WTC11 (cell line): ENCODE data around the gene COL9A2. TPM values are rescaled to one million over a fixed set of nuclear protein-coding genes. Genes with fewer than 3 reads are reported as not detected.

Source experiments
- ATAC-seq: fragments of 200-7000 bp; cut with Tn5 transposase; 2 replicates; pipeline ENCODE4 v1.10.0; 2021; ENCODE audit warnings: mild to moderate bottlenecking, moderate library complexity
- CTCF ChIA-PET: fragments of 300-600 bp; sonication (Branson Sonifier 250); formaldehyde crosslinking; loops from one replicate; lab custom pipeline; 2021; ENCODE audit warnings: antibody characterized with exemption; lab: Charles Lee
- POLR2A ChIA-PET: fragments of 350-600 bp; sonication (Branson Sonifier 250); formaldehyde crosslinking; loops from one replicate; lab custom pipeline; 2021; ENCODE audit warnings: antibody characterized with exemption; lab: Charles Lee
- DNase-seq: peaks from one replicate; pipeline ENCODE4 v3.0.0; 2021; ENCODE audit warnings: low spot score
- H3K27ac Mint-ChIP-seq: 2 replicates; pipeline ENCODE4 v1.8.0; 2021; ENCODE audit warnings: mixed read lengths
- H3K27me3 Mint-ChIP-seq: 2 replicates; pipeline ENCODE4 v1.8.0; 2021; ENCODE audit warnings: low read depth, mild to moderate bottlenecking, moderate library complexity, mixed read lengths
- H3K36me3 Mint-ChIP-seq: 2 replicates; pipeline ENCODE4 v1.8.0; 2021; ENCODE audit warnings: mixed read lengths
- H3K4me1 Mint-ChIP-seq: 2 replicates; pipeline ENCODE4 v1.8.0; 2022; ENCODE audit warnings: mixed read lengths
- H3K4me3 Mint-ChIP-seq: 2 replicates; pipeline ENCODE4 v1.8.0; 2021; ENCODE audit warnings: mild to moderate bottlenecking, moderate library complexity, mixed read lengths
- H3K9me3 Mint-ChIP-seq: 2 replicates; pipeline ENCODE4 v1.8.0; 2021; ENCODE audit warnings: mixed read lengths
- AR ChIP-seq: fragments of 250-450 bp; sonication (Bioruptor Pico); IDR thresholded peaks from 2 replicates; pipeline ENCODE4 v1.9.0; 2021; ENCODE audit warnings: mild to moderate bottlenecking
- ATF1 ChIP-seq: sonication (generic); formaldehyde crosslinking; IDR thresholded peaks from 2 replicates; pipeline ENCODE4 v1.8.1; 2023; ENCODE audit warnings: mild to moderate bottlenecking, moderate library complexity, missing genetic modification reagents
- ELF4 ChIP-seq: sonication (generic); formaldehyde crosslinking; IDR thresholded peaks from 2 replicates; pipeline ENCODE4 v1.8.1; 2022; ENCODE audit warnings: low read depth, mild to moderate bottlenecking, moderate library complexity, missing genetic modification reagents
- HMGA2 ChIP-seq: fragments of 250-450 bp; sonication (Bioruptor Pico); IDR thresholded peaks from 2 replicates; pipeline ENCODE4 v1.4.0; 2021; ENCODE audit warnings: mild to moderate bottlenecking, moderate library complexity
- JUN ChIP-seq: sonication (generic); formaldehyde crosslinking; IDR thresholded peaks from 2 replicates; pipeline ENCODE4 v1.8.0; 2023; ENCODE audit warnings: mild to moderate bottlenecking, missing genetic modification reagents
- NR3C1 ChIP-seq: sonication (generic); formaldehyde crosslinking; conservative IDR thresholded peaks from 2 replicates; pipeline ENCODE4 v1.8.1; 2023; ENCODE audit warnings: low read depth, mild to moderate bottlenecking, missing genetic modification reagents
- SMAD3 ChIP-seq: sonication (generic); formaldehyde crosslinking; IDR thresholded peaks from 2 replicates; pipeline ENCODE4 v1.8.0; 2022; ENCODE audit warnings: missing genetic modification reagents, mild to moderate bottlenecking, borderline replicate concordance
- TEAD1 ChIP-seq: sonication (generic); formaldehyde crosslinking; IDR thresholded peaks from 2 replicates; pipeline ENCODE4 v1.8.0; 2022; ENCODE audit warnings: mild to moderate bottlenecking, missing genetic modification reagents
- TP53 ChIP-seq: sonication (generic); formaldehyde crosslinking; IDR thresholded peaks from 2 replicates; pipeline ENCODE4 v1.8.1; 2023; ENCODE audit warnings: mild to moderate bottlenecking, missing genetic modification reagents
- USF1 ChIP-seq: sonication (generic); formaldehyde crosslinking; IDR thresholded peaks from 2 replicates; pipeline ENCODE4 v1.8.0; 2022; ENCODE audit warnings: mild to moderate bottlenecking, missing genetic modification reagents
- ZNF263 ChIP-seq: sonication (generic); formaldehyde crosslinking; IDR thresholded peaks from 2 replicates; pipeline ENCODE4 v1.8.1; 2022; ENCODE audit warnings: low read depth, mild to moderate bottlenecking, moderate library complexity, missing genetic modification reagents
- ZNF532 ChIP-seq: fragments of 250-450 bp; sonication (Bioruptor Pico); IDR thresholded peaks from 2 replicates; pipeline ENCODE4 v1.9.0; 2021; ENCODE audit warnings: mild to moderate bottlenecking, borderline replicate concordance
- total RNA-seq: library from RNA; stranded (reverse); gene quantifications from 3 replicates; pipeline ENCODE4 v1.2.3, GENCODE V29; 2021
- TF ChIP-seq, protein P1 (sequence below): fragments of 200-600 bp; IDR thresholded peaks from 2 replicates; pipeline ENCODE4 v1.8.0; 2022; ENCODE audit warnings: antibody characterized with exemption
- TF ChIP-seq, protein P2 (sequence below): sonication (generic); formaldehyde crosslinking; IDR thresholded peaks from 2 replicates; pipeline ENCODE4 v1.8.1; 2022; ENCODE audit warnings: low read depth, mild to moderate bottlenecking, moderate library complexity, missing genetic modification reagents, borderline replicate concordance
- TF ChIP-seq, protein P3 (sequence below): sonication (generic); formaldehyde crosslinking; conservative IDR thresholded peaks from 2 replicates; pipeline ENCODE4 v1.8.1; 2022; ENCODE audit warnings: mild to moderate bottlenecking, missing genetic modification reagents

Gene COL9A2
- total RNA-seq, 1 experiment from 2014 or later: 4.7 TPM

GRCh38 chr1:40265919-40266318, 51.2 kb downstream of the COL9A2 start (continued):
- TF ChIP-seq ELF4 (CRISPR knock-in tag): no peak
- TF ChIP-seq, protein P1, sequence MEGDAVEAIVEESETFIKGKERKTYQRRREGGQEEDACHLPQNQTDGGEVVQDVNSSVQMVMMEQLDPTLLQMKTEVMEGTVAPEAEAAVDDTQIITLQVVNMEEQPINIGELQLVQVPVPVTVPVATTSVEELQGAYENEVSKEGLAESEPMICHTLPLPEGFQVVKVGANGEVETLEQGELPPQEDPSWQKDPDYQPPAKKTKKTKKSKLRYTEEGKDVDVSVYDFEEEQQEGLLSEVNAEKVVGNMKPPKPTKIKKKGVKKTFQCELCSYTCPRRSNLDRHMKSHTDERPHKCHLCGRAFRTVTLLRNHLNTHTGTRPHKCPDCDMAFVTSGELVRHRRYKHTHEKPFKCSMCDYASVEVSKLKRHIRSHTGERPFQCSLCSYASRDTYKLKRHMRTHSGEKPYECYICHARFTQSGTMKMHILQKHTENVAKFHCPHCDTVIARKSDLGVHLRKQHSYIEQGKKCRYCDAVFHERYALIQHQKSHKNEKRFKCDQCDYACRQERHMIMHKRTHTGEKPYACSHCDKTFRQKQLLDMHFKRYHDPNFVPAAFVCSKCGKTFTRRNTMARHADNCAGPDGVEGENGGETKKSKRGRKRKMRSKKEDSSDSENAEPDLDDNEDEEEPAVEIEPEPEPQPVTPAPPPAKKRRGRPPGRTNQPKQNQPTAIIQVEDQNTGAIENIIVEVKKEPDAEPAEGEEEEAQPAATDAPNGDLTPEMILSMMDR: no peak
- TF ChIP-seq, protein P2, sequence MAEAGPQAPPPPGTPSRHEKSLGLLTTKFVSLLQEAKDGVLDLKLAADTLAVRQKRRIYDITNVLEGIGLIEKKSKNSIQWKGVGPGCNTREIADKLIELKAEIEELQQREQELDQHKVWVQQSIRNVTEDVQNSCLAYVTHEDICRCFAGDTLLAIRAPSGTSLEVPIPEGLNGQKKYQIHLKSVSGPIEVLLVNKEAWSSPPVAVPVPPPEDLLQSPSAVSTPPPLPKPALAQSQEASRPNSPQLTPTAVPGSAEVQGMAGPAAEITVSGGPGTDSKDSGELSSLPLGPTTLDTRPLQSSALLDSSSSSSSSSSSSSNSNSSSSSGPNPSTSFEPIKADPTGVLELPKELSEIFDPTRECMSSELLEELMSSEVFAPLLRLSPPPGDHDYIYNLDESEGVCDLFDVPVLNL (CRISPR knock-in tag): no peak

DNA sequence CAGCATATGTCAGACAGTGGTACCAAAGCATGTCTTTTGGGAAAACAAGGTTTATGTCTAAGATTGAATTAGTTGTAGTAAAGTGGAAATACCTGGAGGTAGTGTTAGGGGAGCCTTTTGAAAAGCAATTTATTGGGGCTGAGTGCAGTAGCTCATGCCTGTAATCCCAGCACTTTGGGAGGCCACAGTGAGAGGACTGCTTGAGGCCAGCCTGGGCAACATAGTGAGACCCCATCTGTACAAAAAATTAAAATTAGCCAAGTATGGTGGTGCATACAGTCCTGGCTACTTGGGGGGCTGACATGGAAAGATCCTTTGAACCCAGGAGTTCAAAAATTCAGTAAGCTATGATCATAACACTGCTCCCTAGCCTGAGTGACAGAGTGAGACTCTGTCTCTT, 51.8 kb downstream of the COL9A2 start:
- ATAC-seq (no peak), DNase-seq (no peak)
- H3K4me1 Mint-ChIP-seq: no peaks in the 10 kb centered on the region
- H3K4me3 Mint-ChIP-seq: no peak overlapping the region
- CTCF ChIA-PET: no interaction called here
- peaks cover 49% of the 10 kb centered on the region for H3K36me3 Mint-ChIP-seq
- POLR2A ChIA-PET: no interaction called here
- no peak overlapping the region for H3K27ac Mint-ChIP-seq
- no peaks in the 10 kb centered on the region for H3K9me3 Mint-ChIP-seq
- H3K27me3 Mint-ChIP-seq: no peaks in the 10 kb centered on the region
- TF ChIP-seq TP53 (CRISPR knock-in tag) (no peak), SMAD3 (CRISPR knock-in tag) (no peak), TEAD1 (no peak), AR (CRISPR knock-in tag) (no peak), ZNF532 (CRISPR knock-in tag) (no peak), ZNF263 (no peak), ATF1 (CRISPR knock-in tag) (no peak), HMGA2 (CRISPR knock-in tag) (no peak), USF1 (CRISPR knock-in tag) (no peak), JUN (no peak), NR3C1 (no peak)
- TF ChIP-seq, protein P3, sequence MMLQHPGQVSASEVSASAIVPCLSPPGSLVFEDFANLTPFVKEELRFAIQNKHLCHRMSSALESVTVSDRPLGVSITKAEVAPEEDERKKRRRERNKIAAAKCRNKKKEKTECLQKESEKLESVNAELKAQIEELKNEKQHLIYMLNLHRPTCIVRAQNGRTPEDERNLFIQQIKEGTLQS (CRISPR knock-in tag): no peak
